ENCODE data around the gene ISL2. TPM values are rescaled to one million over a fixed set of nuclear protein-coding genes. Genes with fewer than 3 reads are reported as not detected.

ISL2 gene
- total RNA-seq, 1 experiment from 2014 or later, result 8.3 TPM

DNA sequence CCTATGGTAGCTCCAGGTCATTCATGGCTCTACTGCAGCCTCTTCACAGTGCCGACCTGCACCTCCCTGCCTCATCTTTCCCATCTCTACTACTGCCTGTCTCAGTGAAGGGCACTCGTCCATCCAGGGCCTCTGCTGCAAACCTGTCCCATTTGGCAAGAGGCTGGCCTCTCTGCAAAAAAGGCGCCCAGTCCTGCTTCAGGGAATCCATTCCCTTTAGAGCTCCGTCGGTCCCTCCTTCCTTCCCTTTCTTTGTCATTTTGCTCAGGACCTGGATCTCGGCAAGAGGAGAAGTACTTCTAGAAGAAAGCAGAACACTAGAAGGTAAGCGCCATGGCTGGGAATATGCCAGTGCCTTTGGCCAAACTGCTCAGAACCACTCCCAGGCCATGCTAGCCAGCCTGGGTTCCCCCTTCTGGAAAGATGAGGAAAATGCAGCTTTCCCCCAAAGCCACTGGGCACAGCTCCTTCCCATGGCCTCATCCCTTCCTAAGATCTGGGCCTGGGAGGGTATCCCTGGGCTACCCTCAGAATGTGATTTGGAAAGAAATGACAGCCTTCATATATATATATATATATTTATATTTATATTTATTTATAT lies 6.4 kb upstream of the ISL2 start:
- H3K27ac ChIP-seq (ENCODE audit: low read length), result no peak overlapping the region
- no peak overlapping the region for H2AFZ ChIP-seq (ENCODE audit: low read length)
- no peaks in the 10 kb centered on the region for H3K27me3 ChIP-seq (ENCODE audit: low read length)

DNA sequence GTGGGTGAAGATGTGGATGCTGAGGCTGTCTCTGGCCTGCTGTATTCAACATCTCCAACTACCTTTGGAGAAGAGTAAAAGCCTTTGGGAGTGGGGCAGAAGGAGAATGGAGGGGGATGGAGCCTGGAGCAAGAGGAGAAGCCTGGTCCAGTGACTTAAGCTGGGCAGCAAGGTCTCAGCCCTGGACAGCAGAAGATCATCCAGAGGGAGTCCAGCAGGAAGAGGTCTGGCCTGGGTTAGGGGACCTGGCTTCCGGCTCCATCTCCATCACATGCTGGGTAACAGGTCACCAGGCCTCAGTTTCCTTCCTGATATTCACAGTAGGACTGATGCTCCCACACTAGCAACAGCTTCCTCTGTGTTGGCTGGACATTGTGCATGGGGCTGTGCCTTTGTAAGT lies 3.8 kb upstream of the ISL2 start:
- peaks cover 16% of the 10 kb centered on the region for H3K4me1 ChIP-seq (ENCODE audit: low read length)
- no peaks in the 10 kb centered on the region for H3K9me3 ChIP-seq (ENCODE audit: low read length)
- H3K4me2 ChIP-seq (ENCODE audit: low read depth, low read length, poor library complexity, severe bottlenecking), result no peak overlapping the region
- H3K9ac ChIP-seq (ENCODE audit: low read length), result no peak overlapping the region
- no peak for DNase-seq
- no peak overlapping the region for H2AFZ ChIP-seq (ENCODE audit: low read length)
- no peaks in the 10 kb centered on the region for H3K9me2 ChIP-seq (replicated peaks; ENCODE audit: insufficient read depth, low read length)
- H4K20me1 ChIP-seq (ENCODE audit: insufficient read depth, low read depth, low read length), result no peaks in the 10 kb centered on the region
- H3K4me3 ChIP-seq (ENCODE audit: low read length), result no peak overlapping the region
- H3K27me3 ChIP-seq (ENCODE audit: low read length), result no peaks in the 10 kb centered on the region
- H3K27ac ChIP-seq (ENCODE audit: low read length), result no peak overlapping the region
- H3K79me2 ChIP-seq (ENCODE audit: low read length), result peaks cover 11% of the 10 kb centered on the region
- no peaks in the 10 kb centered on the region for H3K36me3 ChIP-seq (ENCODE audit: insufficient read depth, low read length)

More for the DNA sequence above, 6.4 kb upstream of the ISL2 start:
- H3K9ac ChIP-seq (ENCODE audit: low read length), result no peak overlapping the region
- H3K36me3 ChIP-seq (ENCODE audit: insufficient read depth, low read length), result no peaks in the 10 kb centered on the region
- no peaks in the 10 kb centered on the region for H3K9me2 ChIP-seq (replicated peaks; ENCODE audit: insufficient read depth, low read length)
- no peak overlapping the region for H3K4me3 ChIP-seq (ENCODE audit: low read length)
- H3K4me2 ChIP-seq (ENCODE audit: low read depth, low read length, poor library complexity, severe bottlenecking), result no peak overlapping the region
- H3K79me2 ChIP-seq (ENCODE audit: low read length), result no peaks in the 10 kb centered on the region
- peak; percentile 60 for DNase-seq
- H3K9me3 ChIP-seq (ENCODE audit: low read length), result no peaks in the 10 kb centered on the region
- no peaks in the 10 kb centered on the region for H4K20me1 ChIP-seq (ENCODE audit: insufficient read depth, low read depth, low read length)
- H3K4me1 ChIP-seq (ENCODE audit: low read length), result peaks cover 4% of the 10 kb centered on the region

DNA sequence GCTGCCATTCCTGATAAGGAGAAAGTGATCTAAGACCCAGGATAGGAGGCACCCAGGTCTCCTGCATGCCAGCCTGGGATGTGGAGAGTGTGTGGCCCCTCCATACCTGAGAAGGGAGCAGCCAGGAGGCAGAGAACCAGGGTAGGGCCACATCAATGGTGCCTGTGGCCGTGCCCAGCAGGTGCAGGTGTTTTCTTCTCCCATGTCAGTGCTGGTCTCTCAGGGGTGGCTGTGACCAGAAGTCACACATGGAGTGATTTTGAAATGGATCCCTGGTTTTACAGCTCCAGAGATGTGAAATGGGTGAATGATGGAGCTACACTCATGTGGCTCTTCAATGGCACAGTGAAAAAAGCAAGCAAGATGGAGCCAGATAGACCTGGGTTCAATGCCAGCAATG lies 3.3 kb upstream of the ISL2 start:
- no peaks in the 10 kb centered on the region for H3K27me3 ChIP-seq (ENCODE audit: low read length)
- H2AFZ ChIP-seq (ENCODE audit: low read length), result no peak overlapping the region
- H3K9me3 ChIP-seq (ENCODE audit: low read length), result no peaks in the 10 kb centered on the region
- H3K4me3 ChIP-seq (ENCODE audit: low read length), result no peak overlapping the region
- H3K4me2 ChIP-seq (ENCODE audit: low read depth, low read length, poor library complexity, severe bottlenecking), result no peak overlapping the region
- H3K9ac ChIP-seq (ENCODE audit: low read length), result no peak overlapping the region
- H3K4me1 ChIP-seq (ENCODE audit: low read length), result peaks cover 16% of the 10 kb centered on the region
- H3K9me2 ChIP-seq (replicated peaks; ENCODE audit: insufficient read depth, low read length), result no peaks in the 10 kb centered on the region
- H4K20me1 ChIP-seq (ENCODE audit: insufficient read depth, low read depth, low read length), result no peaks in the 10 kb centered on the region
- DNase-seq, result no peak
- no peak overlapping the region for H3K27ac ChIP-seq (ENCODE audit: low read length)
- H3K79me2 ChIP-seq (ENCODE audit: low read length), result peaks cover 16% of the 10 kb centered on the region
- H3K36me3 ChIP-seq (ENCODE audit: insufficient read depth, low read length), result no peaks in the 10 kb centered on the region

DNA sequence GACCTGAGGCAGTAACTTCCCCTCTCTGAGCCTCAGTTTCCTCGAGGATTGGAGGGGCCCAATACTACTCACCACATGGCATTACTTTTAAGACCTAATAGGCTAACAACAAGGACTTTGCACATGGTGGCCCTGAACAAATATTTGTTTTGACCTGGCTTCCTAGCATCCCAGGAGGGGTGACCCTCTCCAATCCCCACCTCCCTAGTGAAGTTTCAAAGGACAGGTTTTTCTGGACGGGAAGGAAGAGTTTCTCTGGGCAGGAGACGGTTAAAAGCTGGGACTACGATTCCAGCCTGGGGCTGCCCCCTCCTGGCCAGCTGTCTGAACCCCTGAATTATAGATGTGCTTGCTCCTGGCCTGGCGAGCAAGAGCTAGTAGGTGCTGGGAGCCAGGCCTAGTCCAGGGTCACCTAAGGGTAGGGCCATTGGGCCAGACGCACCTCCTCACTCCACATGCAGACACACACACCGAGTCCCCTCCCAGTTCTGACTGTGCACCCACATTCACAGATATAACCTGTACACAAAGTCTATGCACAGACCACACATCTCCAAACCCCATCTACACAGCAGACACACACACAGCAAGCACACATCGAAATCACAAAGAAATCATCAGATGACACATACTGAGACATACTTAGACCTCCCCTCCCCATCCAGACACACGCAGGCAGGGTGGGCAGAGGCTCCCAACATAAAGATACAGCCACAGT lies 2.7 kb upstream of the ISL2 start:
- no peak overlapping the region for H3K4me3 ChIP-seq (ENCODE audit: low read length)
- no peaks in the 10 kb centered on the region for H3K36me3 ChIP-seq (ENCODE audit: insufficient read depth, low read length)
- no peak overlapping the region for H3K27ac ChIP-seq (ENCODE audit: low read length)
- no peak overlapping the region for H3K9ac ChIP-seq (ENCODE audit: low read length)
- peaks cover 4% of the 10 kb centered on the region for H4K20me1 ChIP-seq (ENCODE audit: insufficient read depth, low read depth, low read length)
- no peak overlapping the region for H3K4me2 ChIP-seq (ENCODE audit: low read depth, low read length, poor library complexity, severe bottlenecking)
- DNase-seq, result peak; percentile 66
- H2AFZ ChIP-seq (ENCODE audit: low read length), result no peak overlapping the region
- no peaks in the 10 kb centered on the region for H3K9me3 ChIP-seq (ENCODE audit: low read length)
- H3K27me3 ChIP-seq (ENCODE audit: low read length), result no peaks in the 10 kb centered on the region
- H3K79me2 ChIP-seq (ENCODE audit: low read length), result peaks cover 22% of the 10 kb centered on the region
- peaks cover 21% of the 10 kb centered on the region for H3K4me1 ChIP-seq (ENCODE audit: low read length)
- H3K9me2 ChIP-seq (replicated peaks; ENCODE audit: insufficient read depth, low read length), result no peaks in the 10 kb centered on the region

DNA sequence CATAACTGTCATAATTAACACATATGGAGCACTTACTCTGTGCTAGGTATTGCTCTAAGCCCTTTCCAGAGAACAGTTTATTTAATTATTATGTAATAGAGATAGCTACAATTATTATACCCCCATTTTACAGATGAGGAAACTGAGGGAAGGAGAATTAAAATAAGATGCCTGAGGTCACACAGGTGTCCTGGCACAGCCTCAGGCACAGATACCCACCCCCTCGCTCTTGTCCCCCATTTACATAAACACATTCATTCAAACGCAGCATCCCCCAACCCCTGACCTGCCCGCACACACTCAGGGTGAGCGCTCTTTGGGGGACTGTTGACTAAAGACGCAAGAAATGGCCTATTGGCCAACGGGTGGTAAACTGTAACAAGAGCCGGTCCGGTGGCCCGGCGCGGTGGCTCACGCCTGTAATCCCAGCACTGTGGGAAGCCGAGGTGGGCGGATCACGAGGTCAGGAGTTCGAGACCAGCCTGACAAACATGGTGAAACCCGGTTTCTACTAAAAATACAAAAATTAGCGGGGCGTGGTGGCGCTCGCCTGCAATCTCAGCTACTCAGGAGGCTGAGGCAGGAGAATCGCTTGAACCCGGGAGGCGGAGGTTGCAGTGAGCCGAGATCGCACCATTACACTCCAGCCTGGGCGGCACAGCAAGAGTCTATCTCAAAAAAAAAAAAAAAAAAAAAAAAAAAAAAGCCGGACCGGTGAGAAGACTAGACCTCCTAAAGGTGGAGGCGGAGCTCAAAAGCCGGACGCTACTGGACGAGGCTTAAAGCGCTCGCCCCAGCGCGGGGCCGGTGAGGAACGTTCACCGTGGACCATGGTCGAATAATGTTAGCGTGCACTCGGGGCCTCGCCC lies 1.9 kb upstream of the ISL2 start:
- Histone ChIP-seq H3K36me3 (ENCODE audit: insufficient read depth, low read length) (no peaks in the 10 kb centered on the region), H3K4me1 (ENCODE audit: low read length) (peaks cover 29% of the 10 kb centered on the region), H3K9me3 (ENCODE audit: low read length) (no peaks in the 10 kb centered on the region), H3K4me2 (ENCODE audit: low read depth, low read length, poor library complexity, severe bottlenecking) (peak overlapping the region; percentile 97), H3K27ac (ENCODE audit: low read length) (no peak overlapping the region), H3K9ac (ENCODE audit: low read length) (no peak overlapping the region), H2AFZ (ENCODE audit: low read length) (no peak overlapping the region), H3K9me2 (replicated peaks; ENCODE audit: insufficient read depth, low read length) (no peaks in the 10 kb centered on the region), H3K27me3 (ENCODE audit: low read length) (no peaks in the 10 kb centered on the region), H3K79me2 (ENCODE audit: low read length) (peaks cover 30% of the 10 kb centered on the region), H3K4me3 (ENCODE audit: low read length) (no peak overlapping the region), H4K20me1 (ENCODE audit: insufficient read depth, low read depth, low read length) (peaks cover 10% of the 10 kb centered on the region)
- DNase-seq, result no peak

DNA sequence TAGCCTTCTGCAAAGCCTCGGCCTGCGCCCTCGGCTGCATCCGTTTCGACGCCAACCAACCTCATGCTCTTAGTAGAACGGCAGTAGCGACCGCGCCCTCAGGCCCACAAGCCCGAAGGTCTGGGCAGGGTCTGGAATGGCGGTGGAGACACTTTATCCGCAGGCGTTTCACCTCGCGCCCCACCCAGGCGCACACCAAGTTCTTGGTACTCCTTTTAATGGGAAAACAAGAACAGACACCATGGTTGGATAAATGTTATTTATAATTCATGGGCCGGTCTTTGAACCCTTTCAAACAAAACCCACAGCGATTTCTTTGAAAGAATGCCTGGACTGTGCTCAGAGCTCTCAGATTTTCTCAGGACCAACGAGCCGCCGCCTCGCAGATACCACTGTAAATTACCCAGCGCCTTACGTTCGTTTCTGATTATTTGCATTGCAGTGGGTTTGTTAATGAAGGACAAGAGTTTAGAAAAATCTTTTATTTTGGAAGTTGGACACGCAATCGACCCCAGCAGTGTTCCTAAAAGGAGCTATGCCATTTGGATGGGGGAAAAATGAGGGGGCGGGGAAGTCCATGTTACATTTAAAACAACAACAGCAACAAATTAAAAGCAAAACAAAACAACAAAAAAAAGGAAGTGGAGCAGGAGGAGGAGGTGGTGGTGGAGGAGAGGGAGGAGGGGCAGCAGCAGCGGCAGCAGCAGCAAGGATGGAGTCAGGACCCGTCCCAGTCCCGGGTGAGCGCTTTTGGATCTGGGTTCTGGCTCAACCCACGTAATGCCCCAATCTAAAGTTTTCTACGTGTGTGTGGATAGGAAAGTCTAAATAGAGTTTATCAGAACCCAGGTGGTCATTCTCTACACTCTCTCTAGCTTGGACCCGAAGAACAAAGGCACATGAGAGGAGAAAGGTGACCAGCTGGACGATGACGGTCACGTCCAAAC lies 993 bp upstream of the ISL2 start:
- Histone ChIP-seq H3K36me3 (ENCODE audit: insufficient read depth, low read length) (no peaks in the 10 kb centered on the region), H4K20me1 (ENCODE audit: insufficient read depth, low read depth, low read length) (peaks cover 10% of the 10 kb centered on the region), H3K27ac (ENCODE audit: low read length) (peak overlapping the region; percentile 95), H3K9ac (ENCODE audit: low read length) (peak overlapping the region; percentile 95), H2AFZ (ENCODE audit: low read length) (0 out of 2 replicates have a peak overlapping the region, but pooled peaks have one; percentile 12), H3K4me1 (ENCODE audit: low read length) (peaks cover 30% of the 10 kb centered on the region), H3K9me3 (ENCODE audit: low read length) (no peaks in the 10 kb centered on the region), H3K4me2 (ENCODE audit: low read depth, low read length, poor library complexity, severe bottlenecking) (peak overlapping the region; percentile 97), H3K27me3 (ENCODE audit: low read length) (no peaks in the 10 kb centered on the region), H3K9me2 (replicated peaks; ENCODE audit: insufficient read depth, low read length) (no peaks in the 10 kb centered on the region), H3K4me3 (ENCODE audit: low read length) (peak overlapping the region; percentile 91), H3K79me2 (ENCODE audit: low read length) (peaks cover 32% of the 10 kb centered on the region)
- DNase-seq, result peak; percentile 73

DNA sequence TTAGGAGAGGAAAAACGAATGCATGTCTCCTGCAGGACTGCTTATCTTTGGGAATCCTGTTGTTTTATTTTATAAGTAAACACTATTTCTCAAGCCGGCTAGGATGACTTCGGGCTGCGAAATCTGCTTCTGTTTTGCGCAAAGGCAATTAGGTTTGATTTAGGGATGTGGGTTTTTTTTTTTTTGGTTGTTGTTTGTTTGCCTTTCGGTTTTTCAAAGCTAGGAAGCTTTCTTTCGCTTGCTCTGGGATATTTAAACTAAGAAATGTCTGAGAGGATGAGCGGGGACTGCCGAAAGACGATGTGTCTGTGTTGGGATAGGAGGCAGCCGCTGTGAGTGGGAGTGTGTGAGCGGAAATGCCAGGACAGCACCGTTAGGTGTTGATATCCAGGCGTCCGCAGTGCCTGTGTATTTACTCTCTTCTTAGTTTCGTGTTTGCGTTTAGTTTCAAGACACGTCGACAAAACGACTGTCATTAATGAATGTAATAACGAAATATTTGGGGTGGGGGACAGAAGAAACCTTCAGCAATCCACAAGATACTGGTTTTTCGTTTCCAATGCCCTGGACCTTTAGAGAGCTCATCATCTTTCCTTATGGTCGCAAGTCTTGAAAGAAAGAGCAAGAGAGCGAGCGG lies 604 bp downstream of the ISL2 start:
- Histone ChIP-seq H3K9me3 (ENCODE audit: low read length) (no peaks in the 10 kb centered on the region), H3K27ac (ENCODE audit: low read length) (peak overlapping the region; percentile 32), H3K79me2 (ENCODE audit: low read length) (peaks cover 32% of the 10 kb centered on the region), H3K36me3 (ENCODE audit: insufficient read depth, low read length) (no peaks in the 10 kb centered on the region), H3K9ac (ENCODE audit: low read length) (peak overlapping the region; percentile 71), H3K4me3 (ENCODE audit: low read length) (peak overlapping the region; percentile 72), H3K4me1 (ENCODE audit: low read length) (peaks cover 30% of the 10 kb centered on the region), H2AFZ (ENCODE audit: low read length) (no peak overlapping the region), H3K27me3 (ENCODE audit: low read length) (no peaks in the 10 kb centered on the region), H4K20me1 (ENCODE audit: insufficient read depth, low read depth, low read length) (peaks cover 10% of the 10 kb centered on the region), H3K9me2 (replicated peaks; ENCODE audit: insufficient read depth, low read length) (no peaks in the 10 kb centered on the region), H3K4me2 (ENCODE audit: low read depth, low read length, poor library complexity, severe bottlenecking) (peak overlapping the region; percentile 71)
- peak; percentile 80 for DNase-seq

Measured in Karpas-422 (cell line).